ENCODE results near the gene RPS6KA4.

RPS6KA4 gene

DNA sequence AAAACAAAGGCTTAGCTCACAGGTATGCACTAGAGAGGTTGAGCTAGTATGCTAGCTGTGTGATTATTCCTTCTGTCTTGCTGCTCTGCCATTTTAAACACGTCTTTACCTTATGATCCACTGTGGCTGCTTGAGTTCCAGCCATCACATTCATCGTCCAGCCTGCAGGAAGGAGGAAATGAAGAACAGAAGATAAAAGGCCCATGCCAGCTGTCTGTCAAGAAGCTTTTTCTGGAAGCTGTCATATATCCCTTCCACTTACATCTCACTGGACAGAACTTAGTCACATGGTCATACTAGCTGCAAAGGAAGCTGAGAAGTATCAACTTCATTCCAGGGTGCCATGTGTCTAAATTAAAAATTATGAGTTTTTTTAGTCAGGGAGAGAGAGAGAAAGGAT lies 31.6 kb upstream of the RPS6KA4 start:
- DNase-seq (ENCODE audit: low read depth, low spot score), result no peak

DNA sequence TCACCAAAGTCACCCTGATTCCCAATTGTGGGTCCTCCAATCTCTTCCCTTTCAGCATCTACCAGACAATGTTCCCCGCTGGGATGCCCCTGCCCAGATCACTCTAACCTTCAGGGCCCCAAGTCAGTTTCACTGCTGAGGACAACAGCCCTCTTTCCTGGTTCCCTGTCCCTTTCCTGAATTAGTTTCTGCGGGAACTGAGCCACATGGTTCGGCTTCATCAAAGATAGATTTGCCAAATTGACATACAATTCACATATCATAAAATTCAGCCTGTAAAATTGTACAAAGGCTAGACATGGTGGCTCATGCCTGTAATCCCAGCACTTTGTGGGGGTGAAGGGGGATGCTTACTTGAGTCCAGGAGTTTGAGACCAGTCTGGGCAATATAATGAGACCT lies 31.0 kb upstream of the RPS6KA4 start:
- no peak for DNase-seq (ENCODE audit: low read depth, low spot score)

DNA sequence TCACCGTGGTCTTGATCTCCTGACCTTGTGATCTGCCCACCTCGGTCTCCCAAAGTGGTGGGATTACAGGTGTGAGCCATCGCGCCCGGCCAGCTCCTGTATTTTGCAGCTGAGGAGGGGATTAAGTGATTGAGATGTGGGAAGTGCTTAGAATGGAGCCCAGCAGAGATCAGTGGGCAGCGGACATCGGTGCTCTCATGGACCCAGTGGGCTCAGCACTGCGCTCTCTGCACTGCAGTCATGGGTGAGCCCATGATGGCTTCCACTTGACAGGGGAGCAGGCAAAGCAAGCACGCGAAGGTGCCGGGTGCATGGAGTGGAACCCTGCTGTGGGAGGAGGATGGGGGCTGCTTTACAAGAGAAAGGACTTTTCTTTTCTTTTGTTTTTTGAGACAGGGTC lies 28.1 kb upstream of the RPS6KA4 start:
- no peak for DNase-seq (ENCODE audit: low read depth, low spot score)

GRCh38 chr11:64331569-64332371 lies 27.2 kb upstream of the RPS6KA4 start:
- DNase-seq (ENCODE audit: low read depth, low spot score), result no peak

DNA sequence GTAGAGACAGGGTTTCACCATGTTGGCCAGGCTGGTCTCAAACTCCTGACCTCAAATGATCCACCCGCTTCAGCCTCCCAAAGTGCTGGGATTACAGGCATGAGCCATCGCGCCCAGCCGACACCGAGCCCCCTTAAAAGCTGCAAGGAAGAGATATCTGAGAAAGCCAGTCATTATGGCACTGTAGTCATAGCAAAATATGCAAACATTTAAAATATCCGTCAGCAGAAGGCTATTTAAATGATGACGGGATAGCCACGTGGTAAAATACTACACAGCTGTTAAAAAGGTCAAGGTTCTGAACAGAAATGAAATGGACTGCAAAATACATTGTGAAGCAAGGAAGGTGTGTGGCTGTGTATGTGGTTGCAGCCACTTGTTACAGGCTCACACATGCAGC lies 25.4 kb upstream of the RPS6KA4 start:
- no peak for DNase-seq (ENCODE audit: low read depth, low spot score)

GRCh38 chr11:64334764-64335735 lies 23.9 kb upstream of the RPS6KA4 start:
- no peak for DNase-seq (ENCODE audit: low read depth, low spot score)

- DNase-seq (ENCODE audit: low read depth, low spot score), result no peak
Observed at GRCh38 chr11:64337538-64338249, 21.3 kb upstream of the RPS6KA4 start.

DNA sequence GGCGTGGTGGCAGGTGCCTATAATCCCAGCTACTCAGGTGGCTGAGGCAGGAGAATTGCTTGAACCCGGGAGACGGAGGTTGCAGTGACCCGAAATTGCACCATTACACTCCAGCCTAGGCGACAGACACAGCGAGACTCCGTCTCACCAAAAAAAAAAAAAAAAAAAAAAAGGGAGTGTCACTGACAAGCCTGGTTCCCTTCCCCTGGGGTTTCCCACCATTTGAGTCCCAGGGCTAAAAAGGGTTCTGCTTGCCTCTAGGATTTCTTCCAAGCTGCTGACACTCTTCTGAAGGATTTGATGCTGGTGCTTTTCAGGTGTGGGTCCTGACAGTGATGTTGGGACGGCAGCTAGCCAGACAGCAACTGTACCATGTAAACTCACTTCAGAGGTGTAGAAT lies 20.2 kb upstream of the RPS6KA4 start:
- DNase-seq (ENCODE audit: low read depth, low spot score), result no peak

GRCh38 chr11:64339286-64339685 lies 19.7 kb upstream of the RPS6KA4 start:
- no peak for DNase-seq (ENCODE audit: low read depth, low spot score)

DNA sequence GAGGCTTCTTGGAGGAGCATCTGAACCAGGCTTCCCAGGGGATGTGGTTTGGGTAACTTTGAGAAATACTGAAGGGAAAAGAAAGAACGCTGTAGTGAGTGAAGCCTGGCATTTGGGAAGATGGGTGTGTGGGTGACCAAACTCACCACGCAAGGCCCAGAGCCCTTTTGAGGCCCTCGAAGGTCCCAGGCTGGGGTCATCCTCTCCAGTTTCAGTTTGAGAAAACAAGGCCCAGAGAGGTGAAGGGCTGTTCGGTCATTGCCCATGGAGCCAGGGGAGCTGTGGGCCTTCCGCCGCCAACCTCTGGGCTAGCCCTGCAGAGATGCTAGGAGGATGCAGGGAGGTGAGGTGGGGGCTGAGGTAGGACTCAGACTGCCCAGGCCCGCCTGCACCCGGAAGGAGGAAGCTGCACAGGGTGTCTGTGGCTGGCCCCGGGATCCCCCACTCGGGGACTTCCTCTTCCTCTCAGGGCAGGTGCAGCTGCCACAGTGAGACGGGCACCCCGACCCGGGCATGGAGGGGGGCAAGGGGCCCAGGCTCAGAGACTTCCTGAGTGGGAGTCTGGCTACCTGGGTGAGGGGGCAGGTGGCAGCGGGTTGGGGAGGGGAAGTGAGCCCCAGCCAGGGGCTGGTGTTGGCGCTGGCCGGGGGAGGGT lies 19.1 kb upstream of the RPS6KA4 start, which contains the start of gene CCDC88B:
CCDC88B (plus strand) TSS at position 451 of the 655 bp plus-strand sequence; CDS start at position 514, 63 bp downstream.
- DNase-seq (ENCODE audit: low read depth, low spot score), result no peak

DNA sequence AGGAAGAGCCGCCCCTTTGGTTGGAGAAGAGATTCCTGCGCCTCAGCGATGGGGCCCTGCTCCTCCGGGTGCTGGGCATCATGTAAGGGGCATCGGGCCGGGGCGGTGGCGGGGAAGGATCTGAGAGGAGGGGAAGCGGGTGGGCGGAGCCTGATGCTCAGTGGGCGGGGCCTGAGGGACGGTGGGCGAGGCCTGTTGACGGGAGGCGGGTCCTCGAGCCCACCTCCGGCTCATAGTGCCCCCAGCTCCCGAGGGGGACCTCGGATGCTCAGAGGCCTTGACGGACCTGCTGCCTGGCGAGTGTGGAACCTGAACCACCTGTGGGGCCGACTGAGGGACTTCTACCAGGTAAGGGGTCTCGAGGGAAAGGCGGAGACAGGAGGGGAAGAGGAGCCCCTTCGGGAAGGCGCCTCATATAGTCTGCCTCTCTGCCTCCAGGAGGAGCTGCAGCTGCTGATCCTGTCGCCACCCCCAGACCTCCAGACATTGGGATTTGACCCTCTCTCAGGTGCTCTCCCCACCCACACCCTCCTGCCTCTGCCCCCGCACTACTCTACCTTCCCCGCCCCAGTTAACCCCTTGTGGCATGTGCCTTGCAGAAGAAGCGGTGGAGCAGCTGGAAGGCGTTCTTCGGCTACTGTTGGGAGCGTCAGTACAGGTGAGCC lies 18.2 kb upstream of the RPS6KA4 start:
- DNase-seq (ENCODE audit: low read depth, low spot score), result no peak

GRCh38 chr11:64341429-64341828 lies 17.5 kb upstream of the RPS6KA4 start:
- DNase-seq (ENCODE audit: low read depth, low spot score), result no peak

- no peak for DNase-seq (ENCODE audit: low read depth, low spot score)
Observed at GRCh38 chr11:64341851-64342791, 16.8 kb upstream of the RPS6KA4 start.

DNA sequence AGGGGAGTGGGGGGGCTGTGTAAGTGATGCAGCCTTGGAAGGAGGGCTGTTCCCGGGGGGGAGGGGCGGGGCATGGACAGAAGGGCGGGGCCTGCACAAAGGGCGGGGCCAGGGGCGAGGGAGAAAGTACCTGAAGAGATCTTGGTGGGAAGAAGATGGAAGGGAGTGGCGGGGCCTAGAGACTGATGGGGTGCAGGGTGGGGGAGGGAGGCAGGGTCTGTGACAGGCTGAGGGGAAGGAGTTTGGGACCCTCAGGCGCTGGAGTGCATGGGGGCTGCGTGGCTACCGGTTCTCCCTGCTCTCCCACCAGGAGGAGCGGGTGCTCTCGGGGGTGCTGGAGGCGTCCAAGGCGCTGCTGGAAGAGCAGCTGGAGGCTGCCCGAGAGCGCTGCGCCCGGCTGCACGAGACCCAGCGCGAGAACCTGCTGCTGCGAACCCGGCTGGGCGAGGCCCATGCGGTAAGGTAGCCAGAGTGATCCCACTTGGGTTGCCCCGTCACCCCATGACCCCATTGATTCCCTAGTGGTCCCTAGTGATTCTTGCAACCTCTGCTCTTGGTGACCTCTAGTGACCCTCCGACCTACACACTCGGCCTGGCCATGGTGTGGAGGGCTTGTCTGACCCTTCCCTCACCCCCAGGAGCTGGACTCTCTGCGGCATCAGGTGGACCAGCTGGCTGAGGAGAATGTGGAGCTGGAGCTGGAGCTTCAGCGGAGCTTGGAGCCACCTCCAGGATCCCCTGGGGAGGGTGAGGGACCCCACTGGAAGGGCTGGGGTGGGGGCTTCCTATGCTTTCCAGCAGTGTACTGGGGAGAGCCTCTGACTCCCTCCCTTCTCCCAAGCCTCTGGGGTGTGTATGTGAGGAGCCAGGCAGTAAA lies 15.9 kb upstream of the RPS6KA4 start:
- DNase-seq (ENCODE audit: low read depth, low spot score), result no peak

DNA sequence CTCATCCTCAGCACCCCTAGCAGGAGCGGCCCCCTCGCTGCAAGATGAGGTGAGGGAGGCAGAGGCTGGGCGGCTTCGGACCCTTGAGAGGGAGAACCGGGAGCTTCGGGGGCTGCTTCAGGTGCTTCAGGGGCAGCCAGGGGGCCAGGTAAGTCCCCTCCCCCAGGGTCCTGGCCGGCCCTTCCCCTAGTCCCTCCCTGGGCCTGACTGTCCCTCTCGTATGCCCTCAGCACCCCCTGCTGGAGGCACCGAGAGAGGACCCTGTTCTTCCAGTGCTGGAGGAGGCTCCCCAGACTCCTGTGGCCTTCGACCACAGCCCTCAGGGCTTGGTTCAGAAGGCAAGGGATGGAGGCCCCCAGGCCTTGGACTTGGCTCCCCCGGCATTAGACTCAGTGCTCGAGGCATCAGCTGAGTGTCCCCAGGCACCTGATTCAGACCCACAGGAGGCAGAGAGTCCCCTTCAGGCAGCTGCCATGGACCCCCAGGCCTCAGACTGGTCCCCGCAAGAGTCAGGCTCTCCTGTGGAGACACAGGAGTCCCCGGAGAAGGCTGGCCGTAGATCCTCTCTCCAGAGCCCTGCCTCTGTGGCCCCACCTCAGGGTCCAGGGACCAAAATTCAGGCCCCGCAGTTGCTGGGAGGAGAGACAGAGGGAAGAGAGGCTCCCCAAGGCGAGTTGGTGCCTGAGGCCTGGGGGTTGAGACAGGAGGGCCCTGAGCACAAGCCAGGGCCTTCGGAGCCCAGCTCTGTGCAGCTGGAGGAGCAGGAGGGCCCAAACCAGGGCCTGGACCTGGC lies 15.0 kb upstream of the RPS6KA4 start:
- no peak for DNase-seq (ENCODE audit: low read depth, low spot score)

DNA sequence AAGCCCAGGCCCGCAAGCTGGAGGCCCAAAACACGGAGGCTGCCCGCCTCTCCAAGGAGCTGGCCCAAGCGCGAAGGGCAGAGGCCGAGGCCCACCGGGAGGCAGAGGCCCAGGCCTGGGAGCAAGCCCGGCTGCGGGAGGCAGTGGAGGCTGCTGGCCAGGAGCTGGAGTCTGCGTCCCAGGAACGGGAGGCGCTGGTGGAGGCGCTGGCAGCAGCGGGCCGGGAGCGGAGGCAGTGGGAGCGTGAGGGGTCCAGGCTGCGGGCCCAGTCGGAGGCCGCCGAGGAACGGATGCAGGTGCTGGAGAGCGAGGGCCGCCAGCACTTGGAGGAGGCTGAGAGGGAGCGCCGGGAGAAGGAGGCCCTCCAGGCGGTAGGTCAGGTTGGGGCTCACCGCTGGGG lies 14.2 kb upstream of the RPS6KA4 start:
- no peak for DNase-seq (ENCODE audit: low read depth, low spot score)

GRCh38 chr11:64347193-64347867 lies 11.6 kb upstream of the RPS6KA4 start:
- DNase-seq (ENCODE audit: low read depth, low spot score), result no peak
